ENCODE measurements around the gene TOR1B. TPM values are rescaled to one million over a fixed set of nuclear protein-coding genes. Genes with fewer than 3 reads are reported as not detected.

The TOR1B gene
- total RNA-seq, 1 experiment from 2014 or later, result 18.8 TPM

DNA sequence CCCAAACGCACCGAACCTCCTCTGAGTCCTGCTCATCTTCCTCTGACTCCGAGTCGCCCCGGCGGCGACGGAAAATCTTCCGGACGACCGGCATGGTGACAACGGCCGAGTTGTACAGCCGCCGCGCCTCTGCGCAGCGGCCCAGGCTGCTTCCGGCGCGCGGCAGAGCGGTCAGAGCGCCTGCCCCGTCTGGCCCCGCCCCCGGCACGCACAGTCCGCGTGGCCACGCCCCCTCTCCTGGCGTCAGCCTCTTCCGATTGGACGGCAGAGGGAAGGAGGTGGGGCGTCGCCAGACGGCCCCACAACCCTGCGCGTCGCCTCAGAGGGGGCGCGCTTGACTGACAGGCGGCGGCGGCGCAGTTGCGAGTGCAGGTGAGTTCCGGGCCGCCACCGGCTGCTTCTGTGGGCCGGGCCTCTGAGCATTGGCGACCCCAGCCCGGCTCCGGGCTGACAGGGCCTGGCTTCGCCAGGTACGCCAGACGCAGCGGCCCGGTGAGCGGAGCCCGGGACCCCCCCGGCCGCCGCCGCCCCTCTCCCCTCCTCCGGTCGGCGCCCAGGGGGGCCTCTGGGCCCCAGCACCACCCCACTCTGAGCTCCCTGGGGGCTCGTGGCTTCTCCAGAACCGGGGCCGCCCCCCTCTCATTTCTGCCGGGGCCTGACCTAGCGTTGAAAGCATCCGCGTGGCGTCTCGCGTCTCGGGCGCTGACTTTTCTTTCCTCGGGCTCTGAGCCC is 32.3 kb downstream of the TOR1B start, which contains the start of the genes C9orf78 and USP20 (continued):
- TF ChIP-seq, protein P1, sequence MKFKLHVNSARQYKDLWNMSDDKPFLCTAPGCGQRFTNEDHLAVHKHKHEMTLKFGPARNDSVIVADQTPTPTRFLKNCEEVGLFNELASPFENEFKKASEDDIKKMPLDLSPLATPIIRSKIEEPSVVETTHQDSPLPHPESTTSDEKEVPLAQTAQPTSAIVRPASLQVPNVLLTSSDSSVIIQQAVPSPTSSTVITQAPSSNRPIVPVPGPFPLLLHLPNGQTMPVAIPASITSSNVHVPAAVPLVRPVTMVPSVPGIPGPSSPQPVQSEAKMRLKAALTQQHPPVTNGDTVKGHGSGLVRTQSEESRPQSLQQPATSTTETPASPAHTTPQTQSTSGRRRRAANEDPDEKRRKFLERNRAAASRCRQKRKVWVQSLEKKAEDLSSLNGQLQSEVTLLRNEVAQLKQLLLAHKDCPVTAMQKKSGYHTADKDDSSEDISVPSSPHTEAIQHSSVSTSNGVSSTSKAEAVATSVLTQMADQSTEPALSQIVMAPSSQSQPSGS (CRISPR knock-in tag; IDR thresholded peaks at IDR 0.05; ENCODE audit: borderline replicate concordance, low read depth), result no peak
- TF ChIP-seq JUN (CRISPR knock-in tag; IDR thresholded peaks at IDR 0.05) (no peak), RELA (CRISPR knock-in tag; IDR thresholded peaks at IDR 0.05; ENCODE audit: borderline replicate concordance) (no peak), RORB (CRISPR knock-in tag; IDR thresholded peaks at IDR 0.05) (no peak), ZNF121 (CRISPR knock-in tag; IDR thresholded peaks at IDR 0.05) (no peak), ZNF532 (CRISPR knock-in tag; IDR thresholded peaks at IDR 0.05; ENCODE audit: borderline replicate concordance) (no peak), ARID4B (CRISPR knock-in tag; IDR thresholded peaks at IDR 0.05; ENCODE audit: borderline replicate concordance) (peak; percentile 61; the same call in 1 of the 2 replicates), FOXP1 (CRISPR knock-in tag; IDR thresholded peaks at IDR 0.05; ENCODE audit: borderline replicate concordance) (no peak), E2F1 (CRISPR knock-in tag; IDR thresholded peaks at IDR 0.05) (no peak), NFYB (CRISPR knock-in tag; conservative IDR thresholded peaks at IDR 0.05; ENCODE audit: low read depth) (peak; percentile 74)
- TF ChIP-seq, protein P2, sequence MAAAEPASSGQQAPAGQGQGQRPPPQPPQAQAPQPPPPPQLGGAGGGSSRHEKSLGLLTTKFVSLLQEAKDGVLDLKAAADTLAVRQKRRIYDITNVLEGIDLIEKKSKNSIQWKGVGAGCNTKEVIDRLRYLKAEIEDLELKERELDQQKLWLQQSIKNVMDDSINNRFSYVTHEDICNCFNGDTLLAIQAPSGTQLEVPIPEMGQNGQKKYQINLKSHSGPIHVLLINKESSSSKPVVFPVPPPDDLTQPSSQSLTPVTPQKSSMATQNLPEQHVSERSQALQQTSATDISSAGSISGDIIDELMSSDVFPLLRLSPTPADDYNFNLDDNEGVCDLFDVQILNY (CRISPR knock-in tag; IDR thresholded peaks at IDR 0.05), result no peak; the same call in 1 of the 2 replicates
- TF ChIP-seq, protein P3, sequence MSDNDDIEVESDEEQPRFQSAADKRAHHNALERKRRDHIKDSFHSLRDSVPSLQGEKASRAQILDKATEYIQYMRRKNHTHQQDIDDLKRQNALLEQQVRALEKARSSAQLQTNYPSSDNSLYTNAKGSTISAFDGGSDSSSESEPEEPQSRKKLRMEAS (CRISPR knock-in tag; IDR thresholded peaks at IDR 0.05), result peak; percentile 50; the same call in 1 of the 2 replicates
- TF ChIP-seq, protein P4, sequence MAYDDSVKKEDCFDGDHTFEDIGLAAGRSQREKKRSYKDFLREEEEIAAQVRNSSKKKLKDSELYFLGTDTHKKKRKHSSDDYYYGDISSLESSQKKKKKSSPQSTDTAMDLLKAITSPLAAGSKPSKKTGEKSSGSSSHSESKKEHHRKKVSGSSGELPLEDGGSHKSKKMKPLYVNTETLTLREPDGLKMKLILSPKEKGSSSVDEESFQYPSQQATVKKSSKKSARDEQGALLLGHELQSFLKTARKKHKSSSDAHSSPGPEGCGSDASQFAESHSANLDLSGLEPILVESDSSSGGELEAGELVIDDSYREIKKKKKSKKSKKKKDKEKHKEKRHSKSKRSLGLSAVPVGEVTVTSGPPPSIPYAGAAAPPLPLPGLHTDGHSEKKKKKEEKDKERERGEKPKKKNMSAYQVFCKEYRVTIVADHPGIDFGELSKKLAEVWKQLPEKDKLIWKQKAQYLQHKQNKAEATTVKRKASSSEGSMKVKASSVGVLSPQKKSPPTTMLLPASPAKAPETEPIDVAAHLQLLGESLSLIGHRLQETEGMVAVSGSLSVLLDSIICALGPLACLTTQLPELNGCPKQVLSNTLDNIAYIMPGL (CRISPR knock-in tag; IDR thresholded peaks at IDR 0.05), result peak; percentile 76; the same call in 1 of the 2 replicates
- TF ChIP-seq, protein P5, sequence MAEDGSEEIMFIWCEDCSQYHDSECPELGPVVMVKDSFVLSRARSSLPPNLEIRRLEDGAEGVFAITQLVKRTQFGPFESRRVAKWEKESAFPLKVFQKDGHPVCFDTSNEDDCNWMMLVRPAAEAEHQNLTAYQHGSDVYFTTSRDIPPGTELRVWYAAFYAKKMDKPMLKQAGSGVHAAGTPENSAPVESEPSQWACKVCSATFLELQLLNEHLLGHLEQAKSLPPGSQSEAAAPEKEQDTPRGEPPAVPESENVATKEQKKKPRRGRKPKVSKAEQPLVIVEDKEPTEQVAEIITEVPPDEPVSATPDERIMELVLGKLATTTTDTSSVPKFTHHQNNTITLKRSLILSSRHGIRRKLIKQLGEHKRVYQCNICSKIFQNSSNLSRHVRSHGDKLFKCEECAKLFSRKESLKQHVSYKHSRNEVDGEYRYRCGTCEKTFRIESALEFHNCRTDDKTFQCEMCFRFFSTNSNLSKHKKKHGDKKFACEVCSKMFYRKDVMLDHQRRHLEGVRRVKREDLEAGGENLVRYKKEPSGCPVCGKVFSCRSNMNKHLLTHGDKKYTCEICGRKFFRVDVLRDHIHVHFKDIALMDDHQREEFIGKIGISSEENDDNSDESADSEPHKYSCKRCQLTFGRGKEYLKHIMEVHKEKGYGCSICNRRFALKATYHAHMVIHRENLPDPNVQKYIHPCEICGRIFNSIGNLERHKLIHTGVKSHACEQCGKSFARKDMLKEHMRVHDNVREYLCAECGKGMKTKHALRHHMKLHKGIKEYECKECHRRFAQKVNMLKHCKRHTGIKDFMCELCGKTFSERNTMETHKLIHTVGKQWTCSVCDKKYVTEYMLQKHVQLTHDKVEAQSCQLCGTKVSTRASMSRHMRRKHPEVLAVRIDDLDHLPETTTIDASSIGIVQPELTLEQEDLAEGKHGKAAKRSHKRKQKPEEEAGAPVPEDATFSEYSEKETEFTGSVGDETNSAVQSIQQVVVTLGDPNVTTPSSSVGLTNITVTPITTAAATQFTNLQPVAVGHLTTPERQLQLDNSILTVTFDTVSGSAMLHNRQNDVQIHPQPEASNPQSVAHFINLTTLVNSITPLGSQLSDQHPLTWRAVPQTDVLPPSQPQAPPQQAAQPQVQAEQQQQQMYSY (CRISPR knock-in tag; IDR thresholded peaks at IDR 0.05), result no peak
- TF ChIP-seq, protein P6, sequence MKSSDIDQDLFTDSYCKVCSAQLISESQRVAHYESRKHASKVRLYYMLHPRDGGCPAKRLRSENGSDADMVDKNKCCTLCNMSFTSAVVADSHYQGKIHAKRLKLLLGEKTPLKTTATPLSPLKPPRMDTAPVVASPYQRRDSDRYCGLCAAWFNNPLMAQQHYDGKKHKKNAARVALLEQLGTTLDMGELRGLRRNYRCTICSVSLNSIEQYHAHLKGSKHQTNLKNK (CRISPR knock-in tag; IDR thresholded peaks at IDR 0.05), result no peak
- TF ChIP-seq, protein P7, sequence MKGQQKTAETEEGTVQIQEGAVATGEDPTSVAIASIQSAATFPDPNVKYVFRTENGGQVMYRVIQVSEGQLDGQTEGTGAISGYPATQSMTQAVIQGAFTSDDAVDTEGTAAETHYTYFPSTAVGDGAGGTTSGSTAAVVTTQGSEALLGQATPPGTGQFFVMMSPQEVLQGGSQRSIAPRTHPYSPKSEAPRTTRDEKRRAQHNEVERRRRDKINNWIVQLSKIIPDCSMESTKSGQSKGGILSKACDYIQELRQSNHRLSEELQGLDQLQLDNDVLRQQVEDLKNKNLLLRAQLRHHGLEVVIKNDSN (CRISPR knock-in tag; IDR thresholded peaks at IDR 0.05), result no peak
